Fibroblast of skin of left quadriceps (primary cell): ENCODE data around the gene PHAF1.

Source experiments
- DNase-seq, 2 experiments: peaks; one replicate each; pipeline ENCODE4 v3.0.0-alpha.2; 2013; ENCODE audit warnings: low read depth in 2 of 2

The PHAF1 gene

GRCh38 chr16:67146523-67147357, 37.0 kb downstream of the PHAF1 start:
- DNase-seq, result no peak

GRCh38 chr16:67147437-67148140, 37.8 kb downstream of the PHAF1 start:
- DNase-seq, result no peak

DNA sequence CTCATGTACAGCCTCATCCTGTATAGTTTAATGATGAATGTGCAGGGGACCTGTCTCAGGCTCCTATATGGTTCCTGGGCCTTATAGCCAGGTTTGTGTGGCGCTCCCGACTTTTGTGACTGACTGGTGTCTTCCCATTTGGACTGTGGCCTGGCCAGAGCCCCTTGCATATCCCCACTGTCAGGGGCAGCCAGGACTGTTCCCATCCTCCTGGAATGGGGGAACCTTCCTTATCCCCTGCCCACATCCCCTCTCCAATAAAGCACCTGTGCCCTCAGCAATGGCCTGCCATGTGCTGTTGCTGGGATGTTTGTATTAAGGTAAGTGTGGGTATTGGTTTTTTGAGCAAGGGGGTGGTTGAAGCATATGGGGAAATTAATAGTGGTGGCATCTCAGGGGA, 38.5 kb downstream of the PHAF1 start:
- DNase-seq, result no peak

GRCh38 chr16:67148656-67149275, 39.0 kb downstream of the PHAF1 start:
- no peak for DNase-seq

DNA sequence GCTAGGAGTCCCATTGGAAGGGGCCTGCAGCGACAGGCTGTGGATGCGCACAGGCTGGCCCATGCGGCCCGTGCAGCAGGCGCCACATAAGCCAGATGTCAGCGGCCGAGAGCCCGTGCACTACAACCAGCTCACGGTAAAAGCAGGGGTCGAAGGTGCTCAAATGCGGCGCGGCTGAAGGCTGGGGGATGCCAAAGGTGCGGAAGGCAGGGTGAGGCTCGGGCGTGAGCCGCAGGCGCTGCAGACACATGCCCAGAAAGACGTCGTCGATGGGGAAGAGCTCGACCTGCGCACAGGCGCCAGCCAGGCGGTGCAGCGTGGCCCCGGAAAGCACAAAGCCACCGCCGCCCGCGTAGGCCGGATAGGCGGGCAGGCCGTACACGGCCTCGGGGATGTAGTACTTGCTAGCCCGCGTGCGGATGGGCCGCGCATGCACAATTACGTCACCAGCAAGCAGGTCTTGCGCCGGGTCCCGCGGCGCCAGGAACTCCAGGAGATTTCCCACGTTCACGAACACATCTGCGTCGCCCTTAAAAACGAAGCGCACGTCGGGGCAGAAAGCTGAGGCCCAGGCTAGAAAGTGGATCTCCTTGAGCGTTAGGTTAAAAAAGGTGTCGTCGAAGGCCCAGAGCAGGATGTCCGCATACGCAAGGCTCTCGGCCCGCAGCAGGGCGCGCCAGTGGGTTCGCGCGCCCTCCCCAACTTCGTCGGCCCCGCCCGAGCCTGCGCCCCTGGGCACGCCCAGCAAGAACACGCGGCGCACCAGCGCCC, 39.7 kb downstream of the PHAF1 start:
- no peak for DNase-seq

- no peak for DNase-seq
Observed at GRCh38 chr16:67150047-67150832, 40.5 kb downstream of the PHAF1 start.

- no peak for DNase-seq
Observed at GRCh38 chr16:67150833-67151396, 41.2 kb downstream of the PHAF1 start, which contains the start of gene B3GNT9. B3GNT9 (minus strand) TSS chr16:67150998; CDS start chr16:67150485, 513 bp downstream.

DNA sequence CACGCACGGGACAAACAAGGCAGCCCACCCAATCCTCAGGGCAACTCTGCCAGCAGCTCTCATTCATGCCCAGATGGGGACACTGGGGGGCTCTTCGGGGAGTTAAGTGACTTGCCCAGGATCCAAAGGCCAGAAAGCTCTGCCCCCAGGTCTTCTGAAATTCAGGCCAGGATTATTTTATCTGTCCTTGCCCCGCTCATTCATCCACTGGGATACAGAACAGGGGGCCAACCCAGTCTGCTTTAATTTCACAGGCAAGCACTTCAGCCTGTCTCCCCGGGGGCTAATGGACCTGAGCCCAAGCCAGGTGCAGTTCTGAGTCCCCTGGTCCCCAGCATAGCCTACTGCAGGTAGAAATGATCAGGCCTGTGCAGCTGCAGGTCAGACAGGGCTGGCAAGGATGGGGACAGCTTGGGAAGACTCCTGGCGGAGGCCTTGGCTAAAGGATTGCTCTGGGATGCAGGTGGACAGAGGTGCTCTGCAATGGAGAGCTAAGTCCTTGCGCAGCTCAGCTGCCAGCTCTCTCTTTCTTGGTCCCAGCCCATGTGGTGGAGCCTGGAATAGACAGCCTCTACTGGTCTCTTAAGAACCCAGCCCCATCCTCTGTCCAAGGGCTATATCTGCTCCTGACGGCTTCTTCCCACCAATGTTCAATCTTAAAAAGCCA, 41.8 kb downstream of the PHAF1 start:
- no peak for DNase-seq

DNA sequence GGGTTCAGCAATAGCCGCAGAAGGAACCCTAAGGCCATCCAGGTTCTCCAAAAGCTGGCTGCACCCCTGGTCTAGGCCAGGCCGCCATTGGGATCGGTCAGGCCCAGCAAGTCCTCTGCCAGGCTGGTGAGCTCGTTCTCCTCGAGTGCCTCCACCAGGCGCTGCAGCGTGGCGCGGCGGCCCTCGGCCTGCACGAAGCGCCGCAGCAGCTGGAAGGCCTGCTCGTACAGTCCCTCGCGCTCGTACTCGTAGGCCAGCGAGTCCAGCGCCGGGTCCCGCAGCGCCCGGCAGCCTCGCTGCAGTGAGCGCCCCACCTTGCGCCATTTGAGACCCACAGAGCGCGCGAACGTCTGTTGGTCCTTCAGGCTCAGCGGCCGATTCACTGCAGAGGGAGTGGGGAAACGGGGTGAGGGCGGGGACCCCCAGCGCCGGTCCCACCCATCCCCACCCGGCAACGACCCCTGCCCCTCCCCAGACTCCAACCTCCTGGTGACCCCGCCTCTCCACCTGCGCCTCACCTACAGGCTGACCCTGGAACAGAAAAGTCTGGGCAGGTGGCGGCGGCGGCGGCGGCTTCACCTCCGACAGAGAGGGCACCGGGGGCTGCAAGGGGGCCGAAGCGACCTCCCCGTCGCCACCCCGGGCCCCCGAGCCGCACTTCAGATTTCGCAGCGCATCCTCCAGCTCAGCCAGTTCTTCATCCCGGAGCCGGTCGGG, 45.0 kb downstream of the PHAF1 start:
- no peak for DNase-seq

DNA sequence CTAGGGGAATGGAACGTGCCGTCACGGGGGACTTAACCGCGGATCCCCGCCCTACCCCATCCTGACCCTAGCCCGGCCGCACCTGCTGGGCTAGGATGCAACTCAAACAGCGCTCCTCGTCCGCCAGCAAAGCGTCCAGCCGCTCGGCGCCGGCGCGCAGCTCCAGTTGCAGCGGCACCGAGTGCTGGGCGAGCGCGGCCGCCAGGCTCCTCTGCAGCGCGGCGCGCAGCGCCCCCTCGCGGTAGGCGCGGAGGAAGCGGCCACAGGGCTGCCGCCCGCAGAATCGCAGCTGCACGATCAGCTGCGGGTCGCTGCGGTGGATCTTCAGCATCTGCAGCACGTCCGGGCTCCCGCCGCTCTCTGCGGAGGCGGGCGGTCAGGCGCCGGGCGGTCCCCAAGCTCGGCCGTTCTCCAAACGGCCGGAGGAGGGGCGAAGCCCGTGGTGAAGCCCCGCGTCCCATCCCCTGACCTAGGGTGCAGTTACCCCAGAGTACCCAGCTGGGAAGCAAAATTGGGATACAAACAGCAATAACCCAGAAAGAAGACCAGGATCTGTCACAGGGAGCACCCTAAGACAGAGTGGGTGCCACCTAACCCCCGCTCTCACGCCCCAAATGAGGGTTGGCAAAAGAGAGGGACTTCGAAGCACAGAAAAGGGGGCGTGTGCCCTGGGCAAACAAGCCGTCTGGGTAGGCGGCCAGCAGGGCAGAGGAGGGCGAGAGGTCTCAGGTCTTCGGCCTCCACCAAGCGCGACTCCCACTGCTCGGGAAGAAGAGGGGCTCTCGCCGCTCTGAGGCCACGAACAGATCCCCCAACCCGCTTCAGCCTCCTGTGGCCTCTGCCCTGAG, 45.8 kb downstream of the PHAF1 start:
- DNase-seq, result no peak

DNA sequence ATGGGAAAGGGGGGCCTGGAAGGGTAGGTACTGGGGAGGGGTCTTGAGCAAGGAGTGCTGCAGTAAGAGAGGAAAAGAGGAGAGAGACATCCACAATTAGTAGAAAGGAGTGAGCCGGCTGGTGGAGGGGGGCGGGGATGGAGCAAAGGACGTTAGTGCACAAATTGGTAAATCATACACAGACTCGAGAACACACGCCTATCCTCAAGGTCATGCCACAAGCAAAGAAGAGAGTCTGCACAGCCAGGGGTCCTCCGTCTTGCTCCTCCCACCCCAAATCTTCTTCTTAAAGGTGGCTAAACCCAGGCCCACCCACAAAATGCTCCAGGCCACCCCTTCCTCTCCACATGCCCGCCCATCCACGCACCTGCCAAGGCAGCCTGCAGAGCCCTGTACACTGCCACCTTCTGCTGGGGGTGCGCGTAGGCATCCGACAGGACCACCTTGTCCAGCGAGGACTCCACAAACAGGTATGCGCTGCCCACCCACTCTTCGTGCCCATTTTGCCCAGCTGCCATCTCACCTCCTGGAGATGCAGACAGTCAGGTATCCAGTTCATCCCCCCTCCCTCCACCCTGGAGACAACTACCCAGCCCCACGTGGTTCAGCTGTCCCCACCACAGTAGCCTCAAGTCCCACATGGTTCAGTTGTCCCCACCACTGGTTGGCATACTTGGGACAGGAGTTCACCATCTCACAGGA, 46.6 kb downstream of the PHAF1 start:
- no peak for DNase-seq

GRCh38 chr16:67157106-67157748, 47.5 kb downstream of the PHAF1 start:
- DNase-seq, result no peak

GRCh38 chr16:67157892-67158635, 48.3 kb downstream of the PHAF1 start:
- no peak for DNase-seq

DNA sequence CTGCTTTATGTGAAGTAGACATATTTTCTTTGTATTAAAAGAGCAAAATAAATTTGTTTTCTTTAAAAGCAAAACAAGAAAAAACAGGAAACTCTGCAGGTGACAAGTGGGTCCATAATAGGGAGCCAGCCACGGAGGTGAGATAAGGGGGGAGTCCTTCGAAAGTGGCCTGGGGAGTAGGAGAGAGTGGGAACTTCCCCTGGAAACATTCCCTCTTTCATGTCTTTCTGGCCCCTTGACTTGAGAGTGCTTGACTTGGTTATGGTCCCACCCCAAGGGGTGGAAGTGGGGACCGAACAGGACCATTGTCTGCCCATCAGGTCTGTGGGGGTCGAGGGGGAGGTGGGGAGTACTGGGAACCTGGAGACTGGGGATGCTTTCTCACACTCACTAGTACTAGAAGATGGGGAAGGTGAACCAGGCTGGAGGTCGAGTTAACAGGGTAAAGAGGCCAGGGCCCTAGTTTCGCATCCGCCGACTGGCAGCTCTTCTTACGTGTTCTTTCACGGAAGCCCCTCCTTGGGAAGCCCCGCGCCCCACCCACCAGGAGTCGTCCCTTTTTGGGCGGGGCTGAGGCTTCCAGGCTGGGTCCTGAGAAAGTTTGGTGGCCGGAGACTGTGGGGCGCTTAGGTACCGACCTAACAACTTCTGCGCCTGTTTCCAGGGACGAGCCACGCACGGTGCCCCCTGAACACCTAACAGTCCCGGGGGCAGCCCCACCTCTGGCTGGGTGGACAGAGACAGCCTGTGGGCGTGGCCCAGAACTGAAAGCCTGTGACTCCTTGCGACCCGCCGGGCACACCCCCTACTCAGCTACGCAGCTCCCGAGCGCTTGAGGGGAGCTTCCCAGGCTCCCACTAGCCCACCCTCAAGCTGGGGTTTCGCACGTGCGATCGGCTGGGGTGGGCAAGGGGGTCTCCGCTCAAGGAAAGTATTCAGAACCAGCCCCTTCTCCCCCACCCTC, 49.2 kb downstream of the PHAF1 start:
- no peak for DNase-seq

GRCh38 chr16:67161595-67162058, 51.9 kb downstream of the PHAF1 start:
- no peak for DNase-seq
